HG03565 (cell line): ENCODE results near the gene ANTXR2.
"Not testable (repeated sequence)": the region's sequence is repeated elsewhere in the genome, so short reads cannot be mapped to it uniquely, and the experiment has no call there.

ENCODE experiments used
- ATAC-seq: cut with Tn5 transposase; IDR thresholded peaks from one replicate; pipeline ENCODE4 v1.9.1; 2021; ENCODE audit warnings: mild to moderate bottlenecking, moderate library complexity; ENCODE audit not compliant: unreplicated experiment

ANTXR2 gene

GRCh38 chr4:80072744-80073472, at the start of gene ANTXR2:
Gene ANTXR2, minus strand, starts transcription at chr4:80073229. Its CDS starts 669 bp downstream, at chr4:80072560.
- ATAC-seq: peak; percentile 45

GRCh38 chr4:80121815-80122214, 48.8 kb upstream of the ANTXR2 start:
- not testable (repeated sequence) for ATAC-seq

DNA sequence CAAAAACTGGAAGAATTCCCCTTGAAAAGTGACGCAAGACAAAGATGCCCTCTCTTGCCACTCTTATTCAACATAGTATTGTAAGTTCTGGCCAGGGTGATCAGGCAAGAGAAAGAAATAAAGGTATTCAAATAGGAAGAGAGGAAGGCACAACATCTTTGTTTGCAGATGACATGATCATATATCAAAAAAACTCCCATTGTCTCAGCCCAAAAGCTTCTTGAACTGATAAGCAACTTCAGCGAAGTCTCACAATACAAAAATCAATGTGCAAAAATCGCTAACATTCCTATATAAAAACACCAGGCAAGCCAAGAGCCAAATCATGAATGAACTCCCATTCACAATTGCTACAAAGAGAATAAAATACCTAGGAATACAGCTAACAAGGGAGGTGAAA, 46.6 kb upstream of the ANTXR2 start:
- not testable (repeated sequence) for ATAC-seq

- no peak for ATAC-seq
Observed at GRCh38 chr4:80116516-80116915, 43.5 kb upstream of the ANTXR2 start.

DNA sequence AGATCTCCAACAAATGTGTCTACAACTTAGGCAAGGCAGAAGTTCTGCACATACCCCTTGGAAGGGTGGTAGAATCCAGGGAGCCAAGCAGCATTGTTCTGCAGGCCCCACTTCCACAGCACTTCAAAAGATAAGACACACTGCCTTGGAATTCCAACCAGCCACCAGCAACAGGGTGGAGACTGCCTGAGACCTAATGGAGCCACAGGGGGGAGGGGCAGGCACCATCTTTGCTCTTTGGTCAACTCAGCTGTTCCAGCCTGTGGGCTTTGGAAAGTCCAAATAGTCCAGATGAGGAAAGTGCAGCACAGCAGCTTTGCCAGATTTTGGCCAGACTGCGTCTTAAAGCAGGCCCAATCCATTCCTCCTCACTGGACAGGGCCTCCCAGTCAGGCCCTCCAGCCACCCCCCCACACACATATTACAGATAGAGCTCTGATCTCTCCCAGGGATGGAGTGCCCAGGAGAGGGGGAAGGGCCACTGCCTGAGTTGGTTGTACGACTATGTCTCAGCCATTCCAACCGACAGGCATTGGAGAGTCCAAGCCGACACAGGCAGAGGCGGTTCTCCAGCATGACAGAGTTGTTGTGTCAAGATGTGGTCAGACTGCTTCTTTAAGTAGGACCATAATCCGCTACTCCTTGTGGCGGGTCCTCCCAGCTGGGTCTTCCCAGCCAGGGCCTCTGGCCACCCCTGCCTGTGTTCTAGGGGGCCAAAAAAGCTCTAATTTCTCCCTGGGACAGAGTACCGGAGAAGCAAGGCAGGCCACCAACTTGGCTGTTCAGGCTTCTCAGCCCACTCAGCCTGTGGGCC, 42.5 kb upstream of the ANTXR2 start:
- ATAC-seq: no peak

GRCh38 chr4:80114732-80115265, 41.8 kb upstream of the ANTXR2 start:
- no peak for ATAC-seq

DNA sequence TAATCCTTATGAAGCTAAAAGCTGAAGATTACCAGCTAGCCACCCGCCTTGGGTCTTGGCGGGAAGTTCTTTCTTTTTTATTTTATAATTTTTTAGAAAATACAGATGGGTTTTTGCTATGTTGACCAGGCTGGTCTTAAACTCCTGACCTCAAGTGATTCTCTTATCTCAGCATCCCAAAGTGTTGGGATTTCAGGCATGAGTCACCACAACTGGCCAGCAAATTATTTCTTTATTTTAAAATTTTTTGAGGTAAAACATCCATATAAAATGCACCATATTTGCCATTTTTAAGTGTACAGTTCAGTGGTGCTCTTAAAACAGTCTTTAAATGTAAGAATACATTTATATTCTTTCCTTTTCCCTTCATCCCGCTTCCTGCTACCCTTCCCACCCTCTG, 40.6 kb upstream of the ANTXR2 start:
- ATAC-seq: no peak

GRCh38 chr4:80112236-80112635, 39.2 kb upstream of the ANTXR2 start:
- ATAC-seq: no peak

GRCh38 chr4:80111276-80111675, 38.2 kb upstream of the ANTXR2 start:
- no peak for ATAC-seq

GRCh38 chr4:80107374-80107773, 34.3 kb upstream of the ANTXR2 start:
- no peak for ATAC-seq

DNA sequence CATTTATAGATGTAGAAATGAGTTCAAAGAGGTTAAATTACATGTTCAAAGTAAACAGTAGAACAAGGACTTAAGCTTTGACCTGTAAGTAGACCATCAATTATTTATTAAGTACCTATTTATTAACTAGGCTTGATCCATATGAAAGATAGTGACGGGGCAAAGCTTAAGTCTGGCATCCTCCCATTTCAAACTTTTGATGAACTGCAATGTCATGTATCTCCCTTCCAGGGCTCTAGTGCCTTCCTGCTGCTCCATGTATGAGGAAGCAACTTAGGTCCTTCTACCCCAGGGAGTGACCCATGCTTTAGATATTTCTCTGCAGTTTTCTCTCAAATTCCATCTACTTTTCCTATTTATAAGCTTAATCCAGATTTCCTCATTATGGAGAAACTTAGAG, 31.9 kb upstream of the ANTXR2 start:
- no peak for ATAC-seq

DNA sequence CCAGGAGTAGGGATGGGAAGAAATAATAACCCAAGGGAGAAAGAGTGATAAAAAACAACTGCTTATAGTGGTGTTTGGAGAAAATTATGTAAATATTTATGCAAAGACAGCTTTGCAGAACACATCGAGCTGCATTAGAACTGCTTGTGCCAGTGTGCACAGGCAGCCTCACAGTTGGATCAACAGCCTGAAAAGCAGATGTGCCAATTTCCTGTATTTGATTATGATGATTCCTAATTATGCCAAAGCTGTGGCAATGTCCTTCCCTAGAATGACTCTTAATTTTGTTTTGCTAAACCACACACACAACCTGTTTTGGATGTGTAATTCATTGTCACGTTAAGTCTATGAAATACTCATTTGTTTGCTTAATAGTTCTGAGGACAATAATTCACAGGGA, 30.6 kb upstream of the ANTXR2 start:
- no peak for ATAC-seq

- ATAC-seq: no peak
Observed at GRCh38 chr4:80101792-80102116, 28.7 kb upstream of the ANTXR2 start.

DNA sequence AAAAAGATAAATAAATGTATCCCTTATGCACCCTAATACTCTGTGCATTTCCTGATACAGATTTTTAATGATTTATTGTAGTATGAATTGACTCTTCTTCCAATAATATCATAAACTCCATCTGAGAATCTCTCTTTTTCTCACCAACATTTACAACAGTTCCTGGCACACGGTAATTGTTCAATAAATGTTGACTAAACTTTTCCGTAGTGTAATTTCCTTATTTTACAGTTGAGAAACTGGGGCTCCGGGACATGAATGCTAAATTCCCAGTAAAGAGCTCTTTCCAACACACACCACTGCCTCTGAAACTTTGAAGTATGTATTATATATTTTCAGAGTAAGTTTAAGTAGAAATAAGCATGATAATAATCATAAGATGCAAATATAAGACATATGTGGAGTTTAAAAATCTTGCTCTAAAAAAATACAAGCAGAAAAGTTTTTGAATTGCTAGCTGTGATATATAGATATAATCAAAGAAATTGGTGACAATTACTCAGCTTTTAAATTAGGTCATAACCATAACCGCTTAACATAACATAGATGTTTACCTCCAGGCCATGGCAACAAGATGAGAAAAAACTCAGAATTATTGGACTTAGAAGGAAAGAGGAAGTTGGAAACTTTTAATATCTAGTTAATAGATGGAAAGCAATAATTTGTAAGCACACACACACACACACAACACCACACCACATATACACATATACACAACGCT, 28.2 kb upstream of the ANTXR2 start:
- no peak for ATAC-seq

- ATAC-seq: no peak
Observed at GRCh38 chr4:80099671-80100070, 26.6 kb upstream of the ANTXR2 start.

GRCh38 chr4:80098635-80099034, 25.6 kb upstream of the ANTXR2 start:
- ATAC-seq: no peak

DNA sequence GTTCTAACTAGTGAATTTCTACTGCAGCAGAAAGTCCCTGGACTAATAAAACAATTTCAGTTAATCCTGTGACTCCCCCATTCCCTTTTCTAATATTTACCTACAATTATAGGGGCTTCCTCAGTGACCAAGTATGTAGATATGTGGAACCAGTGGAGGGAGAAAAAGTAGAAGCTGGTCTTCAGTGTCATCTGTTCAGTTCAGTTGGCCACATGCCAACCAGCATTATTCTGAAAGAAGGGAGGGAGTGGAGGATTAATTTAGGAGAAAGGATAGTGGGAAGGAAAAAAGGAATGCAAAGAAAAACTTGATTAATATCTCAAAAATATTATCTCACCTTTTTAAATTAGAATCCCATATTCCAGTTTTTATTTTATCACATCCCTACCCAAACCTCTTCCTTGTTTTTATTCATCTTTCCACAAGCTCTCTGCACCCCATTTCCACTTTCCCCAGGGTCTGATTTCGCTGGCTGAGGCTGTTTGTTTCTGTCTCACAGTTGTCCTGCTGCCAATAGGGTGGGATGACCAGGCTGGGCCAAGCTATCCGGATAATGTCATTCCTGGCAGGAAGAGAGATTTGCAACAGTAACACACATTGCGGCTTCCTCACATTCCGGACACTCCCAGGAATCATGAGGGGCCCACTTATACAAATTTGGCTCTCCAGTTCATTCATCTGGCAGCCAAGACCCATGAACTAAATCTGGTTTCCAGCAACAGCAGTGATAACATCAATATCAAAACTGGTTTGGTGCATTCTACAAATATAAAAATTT, 24.6 kb upstream of the ANTXR2 start:
- ATAC-seq: no peak

- no peak for ATAC-seq
Observed at GRCh38 chr4:80096175-80096850, 23.3 kb upstream of the ANTXR2 start.

GRCh38 chr4:80094191-80094590, 21.2 kb upstream of the ANTXR2 start:
- ATAC-seq: no peak

- no peak for ATAC-seq
Observed at GRCh38 chr4:80093563-80093962, 20.5 kb upstream of the ANTXR2 start.
